Activated naive CD4-positive, alpha-beta T cell treated with anti-CD3 and anti-CD28 coated beads, Interleukin-2, amount 10 ng/mL, durations not matched to agents 7 days and 5 days (primary cell): ENCODE measurements around the gene ADAM19.
A peak's percentile ranks its signal among the peaks of the same experiment; 100 is the strongest.
"Not testable (repeated sequence)": the region's sequence is repeated elsewhere in the genome, so short reads cannot be mapped to it uniquely, and the experiment has no call there.

Experiments
- CTCF ChIA-PET: fragments of 350-600 bp; sonication (Branson Sonifier 250); formaldehyde crosslinking; loops from one replicate; lab custom pipeline; 2021; ENCODE audit warnings: antibody characterized with exemption; lab: Charles Lee
- DNase-seq: peaks from one replicate; pipeline ENCODE4 v3.0.0-alpha.2; 2020
- H3K27ac Mint-ChIP-seq: one replicate; pipeline ENCODE4 v1.8.0; 2021; ENCODE audit warnings: mild to moderate bottlenecking, moderate library complexity, mixed read lengths
- H3K27me3 Mint-ChIP-seq: one replicate; pipeline ENCODE4 v1.8.0; 2021; ENCODE audit warnings: mild to moderate bottlenecking, mixed read lengths
- H3K36me3 Mint-ChIP-seq: one replicate; pipeline ENCODE4 v1.8.0; 2021; ENCODE audit warnings: mixed read lengths
- H3K4me1 Mint-ChIP-seq: one replicate; pipeline ENCODE4 v1.8.0; 2021; ENCODE audit warnings: mixed read lengths
- H3K4me3 Mint-ChIP-seq: one replicate; pipeline ENCODE4 v1.8.0; 2021; ENCODE audit warnings: mild to moderate bottlenecking, moderate library complexity, mixed read lengths
- H3K9me3 Mint-ChIP-seq: one replicate; pipeline ENCODE4 v1.8.0; 2021; ENCODE audit warnings: mixed read lengths

The ADAM19 gene

GRCh38 chr5:157482702-157483101 lies 92.9 kb downstream of the ADAM19 start:
- H3K27me3 Mint-ChIP-seq, H3K4me3 Mint-ChIP-seq, DNase-seq, H3K9me3 Mint-ChIP-seq, CTCF ChIA-PET: not testable (repeated sequence)
- H3K27ac Mint-ChIP-seq = peak overlapping the region; percentile 71
- H3K36me3 Mint-ChIP-seq = peaks cover 85% of the 10 kb centered on the region
- H3K4me1 Mint-ChIP-seq = peaks cover 85% of the 10 kb centered on the region

DNA sequence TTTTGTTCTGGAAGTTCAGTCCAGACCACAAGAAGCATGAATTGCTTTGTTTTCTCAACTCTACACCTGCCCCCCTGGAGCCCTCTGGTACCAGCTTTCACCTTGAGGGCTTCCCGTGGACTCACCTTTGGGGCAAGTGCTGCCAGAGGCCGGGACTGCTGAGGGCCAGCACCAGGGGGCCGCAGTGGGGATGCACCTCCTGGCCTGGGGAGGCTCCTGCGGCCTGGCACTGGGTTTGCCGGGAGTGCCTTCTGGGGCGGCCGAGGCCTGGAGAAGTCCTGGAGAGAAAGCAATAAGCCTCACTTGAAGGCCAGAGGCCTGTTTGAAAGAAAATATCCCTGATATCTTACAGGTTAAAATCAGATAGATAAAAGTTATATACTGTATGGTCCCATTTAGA lies 93.9 kb downstream of the ADAM19 start:
- CTCF ChIA-PET = interaction anchor here (1.4 to 1.7 kb wide), 3 partner anchors 10 to 237 kb away, joined by 4 to 9 read pairs (median 7); no protein-coding TSS in a partner anchor
- no peak for DNase-seq
- no peaks in the 10 kb centered on the region for H3K27me3 Mint-ChIP-seq
- H3K4me1 Mint-ChIP-seq = peaks cover 85% of the 10 kb centered on the region
- H3K36me3 Mint-ChIP-seq = peaks cover 85% of the 10 kb centered on the region
- H3K27ac Mint-ChIP-seq = peak overlapping the region; percentile 95
- H3K4me3 Mint-ChIP-seq = no peak overlapping the region
- H3K9me3 Mint-ChIP-seq = peaks cover 3% of the 10 kb centered on the region

DNA sequence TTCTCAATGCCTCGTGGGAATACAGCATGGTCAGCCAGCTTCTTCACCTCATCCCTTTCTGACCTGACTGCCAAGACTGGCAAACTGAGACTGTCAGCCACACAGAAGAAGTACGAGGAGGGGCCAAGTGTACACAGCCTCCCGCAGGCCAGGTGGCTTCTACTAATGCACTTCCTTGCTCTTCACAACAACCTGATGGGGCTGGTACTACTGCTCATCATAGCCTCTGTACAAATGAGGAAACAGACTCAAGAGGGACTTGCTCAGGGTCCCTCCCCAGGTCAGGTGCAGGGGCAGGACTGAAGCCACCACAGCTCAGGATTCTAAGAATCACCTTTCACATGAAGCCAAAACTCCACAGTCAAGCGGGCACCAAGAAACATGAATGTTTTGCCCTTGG lies 94.3 kb downstream of the ADAM19 start:
- peaks cover 83% of the 10 kb centered on the region for H3K36me3 Mint-ChIP-seq
- peaks cover 82% of the 10 kb centered on the region for H3K4me1 Mint-ChIP-seq
- peak overlapping the region; percentile 95 for H3K27ac Mint-ChIP-seq
- CTCF ChIA-PET = interaction anchor here (1.3 to 2.4 kb wide), 5 partner anchors 9 to 262 kb away, joined by 4 to 9 read pairs (median 7); partner anchors contain the start of gene LSM11
- peak; percentile 54 for DNase-seq
- H3K27me3 Mint-ChIP-seq = no peaks in the 10 kb centered on the region
- peak overlapping the region; percentile 31 for H3K4me3 Mint-ChIP-seq
- H3K9me3 Mint-ChIP-seq = peaks cover 3% of the 10 kb centered on the region

DNA sequence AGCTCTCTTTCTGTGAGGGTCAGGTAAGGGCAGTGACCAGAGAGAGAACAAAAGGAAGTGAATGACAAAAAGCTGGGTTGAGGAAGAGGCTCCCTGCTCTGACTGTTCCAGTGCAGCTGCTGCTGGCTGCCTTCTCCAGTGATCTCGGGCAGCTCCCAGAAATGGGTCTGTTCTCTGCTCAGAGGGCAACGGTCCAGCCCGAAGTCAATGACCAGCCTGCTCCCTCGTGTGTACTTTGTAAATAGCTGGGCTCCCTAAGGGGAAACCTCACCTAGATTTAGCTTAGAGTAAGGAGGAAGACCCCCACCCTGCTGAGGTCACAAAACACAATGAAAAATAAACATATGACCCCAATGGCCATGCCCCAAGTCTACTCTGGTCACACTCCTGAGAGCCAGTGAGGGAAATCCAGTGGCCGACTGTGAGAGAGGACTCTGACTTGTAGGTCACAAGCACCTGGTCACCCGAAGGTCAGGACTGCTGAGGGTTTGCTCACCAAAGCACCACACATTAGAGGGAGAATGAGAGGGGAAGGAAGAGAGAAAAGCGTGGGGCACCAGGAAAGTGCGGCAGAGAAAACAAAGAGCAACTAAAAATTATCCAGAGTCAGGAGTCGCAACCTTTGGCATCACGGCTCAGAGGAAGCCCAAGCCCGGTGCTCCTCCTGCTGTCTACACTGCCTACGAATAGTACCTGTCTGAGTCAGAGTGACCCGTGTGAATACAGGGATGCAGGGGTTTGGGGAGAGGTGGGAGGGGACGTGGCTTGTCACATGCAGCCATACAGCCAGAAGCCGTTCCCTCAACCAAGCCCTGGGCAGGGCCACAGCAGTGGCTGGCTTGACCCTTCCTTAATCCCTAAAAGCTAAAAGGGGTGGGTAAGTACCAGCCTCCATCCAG lies 95.7 kb downstream of the ADAM19 start:
- DNase-seq = no peak
- Mint-ChIP-seq H3K9me3 (peaks cover 3% of the 10 kb centered on the region), H3K27me3 (no peaks in the 10 kb centered on the region), H3K27ac (peak overlapping the region; percentile 95), H3K4me1 (peaks cover 72% of the 10 kb centered on the region), H3K36me3 (peaks cover 79% of the 10 kb centered on the region), H3K4me3 (no peak overlapping the region)
- CTCF ChIA-PET = interaction anchor here (0.6 to 2.4 kb wide), 10 partner anchors 8 to 263 kb away, joined by 3 to 9 read pairs (median 4); partner anchors contain the start of gene LSM11

- Mint-ChIP-seq H3K36me3 (peaks cover 78% of the 10 kb centered on the region), H3K4me1 (peaks cover 68% of the 10 kb centered on the region), H3K4me3 (no peak overlapping the region), H3K27ac (peak overlapping the region; percentile 95), H3K27me3 (no peaks in the 10 kb centered on the region), H3K9me3 (peaks cover 3% of the 10 kb centered on the region)
- no peak for DNase-seq
- CTCF ChIA-PET = interaction anchor here (0.6 to 2.4 kb wide), 6 partner anchors 48 to 264 kb away, joined by 3 to 8 read pairs (median 4); partner anchors contain the start of gene LSM11
Measured at GRCh38 chr5:157479166-157479565, 96.4 kb downstream of the ADAM19 start.

DNA sequence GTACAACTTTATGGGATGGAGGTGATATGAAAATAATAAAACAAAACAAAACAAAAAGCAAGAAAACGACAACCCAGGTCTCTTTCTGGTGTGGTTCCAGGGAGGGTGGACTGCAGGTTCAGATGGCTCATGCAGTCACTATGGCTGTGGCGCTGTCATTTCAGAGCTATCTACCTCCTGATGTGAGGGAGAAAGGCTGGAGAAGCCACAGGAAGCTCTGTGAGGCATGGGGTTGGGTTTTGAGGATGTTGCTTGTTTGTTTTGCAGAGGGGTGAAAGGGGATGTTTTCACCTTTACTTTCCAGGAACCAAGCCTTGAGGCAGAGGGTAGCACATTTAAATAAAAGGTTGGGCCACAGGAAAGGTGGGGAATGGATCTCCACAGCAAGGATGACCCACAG lies 96.8 kb downstream of the ADAM19 start:
- CTCF ChIA-PET = interaction anchor here (1.4 kb wide), 1 partner anchor 109 kb away, joined by 3 read pairs; no protein-coding TSS in a partner anchor

DNA sequence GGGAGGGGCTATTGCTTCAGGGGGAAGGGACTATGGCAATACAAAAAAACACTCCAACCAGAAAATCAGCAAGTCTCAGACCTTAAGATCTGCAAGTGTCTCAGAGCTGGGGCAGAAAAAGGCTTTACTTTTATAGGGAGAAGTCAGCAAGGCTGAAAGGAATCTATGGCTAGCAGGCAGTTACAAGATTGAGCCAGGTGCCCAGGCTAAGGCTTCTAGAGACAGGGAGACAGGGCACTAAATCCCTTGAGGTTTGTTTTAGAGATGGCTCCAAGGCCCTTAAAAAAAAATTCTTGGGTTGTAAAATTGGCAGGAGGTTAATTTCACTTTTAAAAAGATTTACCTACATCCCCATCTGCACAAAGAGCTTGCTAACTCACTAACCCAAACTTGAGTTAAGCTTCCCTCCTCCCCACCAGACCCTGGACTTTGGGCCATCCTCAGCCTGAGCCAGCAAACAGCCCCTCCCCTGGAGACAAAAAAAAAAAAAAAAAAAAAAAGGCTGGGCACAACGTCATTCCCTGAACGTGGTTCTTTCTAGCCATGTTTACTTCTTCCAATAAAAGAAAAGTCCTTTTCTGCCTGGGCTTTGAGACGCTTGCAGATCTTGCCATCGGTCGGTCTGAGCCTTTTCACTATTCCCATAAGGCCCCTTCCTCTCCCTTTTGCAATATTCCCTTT lies 97.6 kb downstream of the ADAM19 start:
- Mint-ChIP-seq H3K27me3 (no peaks in the 10 kb centered on the region), H3K9me3 (peaks cover 3% of the 10 kb centered on the region), H3K27ac (peak overlapping the region; percentile 95), H3K36me3 (peaks cover 74% of the 10 kb centered on the region), H3K4me1 (peaks cover 64% of the 10 kb centered on the region), H3K4me3 (no peak overlapping the region)
- DNase-seq = no peak
- CTCF ChIA-PET = interaction anchor here (1.0 to 2.0 kb wide), 5 partner anchors 9 to 240 kb away, joined by 3 to 10 read pairs (median 5); no protein-coding TSS in a partner anchor

More for the DNA sequence above, 96.8 kb downstream of the ADAM19 start:
- no peak overlapping the region for H3K4me3 Mint-ChIP-seq
- H3K27me3 Mint-ChIP-seq = no peaks in the 10 kb centered on the region
- H3K27ac Mint-ChIP-seq = peak overlapping the region; percentile 95
- H3K9me3 Mint-ChIP-seq = peaks cover 3% of the 10 kb centered on the region
- peaks cover 64% of the 10 kb centered on the region for H3K4me1 Mint-ChIP-seq
- H3K36me3 Mint-ChIP-seq = peaks cover 73% of the 10 kb centered on the region
- peak; percentile 45 for DNase-seq

- CTCF ChIA-PET = interaction anchor here (0.6 to 2.0 kb wide), 10 partner anchors 8 to 266 kb away, joined by 3 to 10 read pairs (median 4); partner anchors contain the start of genes LSM11 and NIPAL4
- no peaks in the 10 kb centered on the region for H3K9me3 Mint-ChIP-seq
- H3K27ac Mint-ChIP-seq = peak overlapping the region; percentile 72
- H3K4me1 Mint-ChIP-seq = peaks cover 53% of the 10 kb centered on the region
- DNase-seq = peak; percentile 41
- peaks cover 72% of the 10 kb centered on the region for H3K36me3 Mint-ChIP-seq
- H3K27me3 Mint-ChIP-seq = no peaks in the 10 kb centered on the region
- no peak overlapping the region for H3K4me3 Mint-ChIP-seq
Measured at GRCh38 chr5:157476702-157477408, 98.7 kb downstream of the ADAM19 start.

- Mint-ChIP-seq H3K4me1 (peaks cover 39% of the 10 kb centered on the region), H3K4me3 (no peak overlapping the region), H3K27ac (no peak overlapping the region), H3K27me3 (no peaks in the 10 kb centered on the region), H3K36me3 (peaks cover 61% of the 10 kb centered on the region), H3K9me3 (no peaks in the 10 kb centered on the region)
- CTCF ChIA-PET = interaction anchor here (1.0 to 2.0 kb wide), 3 partner anchors 10 to 43 kb away, joined by 3 to 9 read pairs (median 6); no protein-coding TSS in a partner anchor
- no peak for DNase-seq
Measured at GRCh38 chr5:157475432-157475831, 100.1 kb downstream of the ADAM19 start.

DNA sequence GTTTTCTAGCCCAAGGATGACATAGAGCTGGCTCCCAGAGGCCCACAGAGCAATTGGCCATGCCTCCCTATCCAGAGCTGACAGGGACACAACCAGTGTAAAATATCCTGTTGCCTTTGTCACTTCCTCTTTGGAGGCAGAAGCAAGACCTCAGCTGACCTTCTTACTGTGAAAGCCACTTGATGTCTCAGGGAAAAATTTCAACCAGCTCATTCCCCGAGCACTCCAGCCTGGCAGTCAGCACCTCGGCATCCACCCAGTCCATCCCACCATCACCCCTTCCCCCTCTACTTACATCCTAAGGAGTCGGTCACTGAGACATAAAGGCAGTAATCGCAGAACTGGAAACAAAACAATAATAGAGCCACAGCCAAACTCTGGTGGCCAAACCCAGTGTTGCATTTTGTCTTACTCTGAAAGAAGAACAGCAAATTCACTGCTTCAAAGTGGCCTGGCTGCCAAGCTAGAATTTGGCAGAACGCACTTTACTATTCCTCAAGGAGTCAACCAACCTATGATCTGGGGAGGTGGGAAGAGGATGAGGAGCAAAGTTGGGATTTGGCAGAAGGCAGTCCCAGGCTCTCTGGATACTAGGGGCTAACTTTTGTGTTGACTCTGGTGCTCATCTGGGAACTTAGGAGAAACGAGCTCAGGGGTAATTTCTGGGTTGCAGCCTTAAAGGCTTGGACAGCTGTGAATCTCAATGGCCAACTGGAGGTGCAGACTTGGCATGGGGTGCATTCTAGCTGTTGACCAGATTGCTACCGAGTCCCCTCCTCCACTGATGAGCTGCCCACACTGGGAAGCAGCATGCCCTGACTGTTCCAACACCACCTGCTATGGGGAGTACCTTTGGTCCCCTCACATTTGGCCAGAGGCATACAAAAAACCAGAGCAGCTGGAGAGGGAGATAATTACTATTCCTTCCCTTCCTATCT lies 101.9 kb downstream of the ADAM19 start:
- H3K4me1 Mint-ChIP-seq = peaks cover 21% of the 10 kb centered on the region
- no peak overlapping the region for H3K4me3 Mint-ChIP-seq
- H3K9me3 Mint-ChIP-seq = no peaks in the 10 kb centered on the region
- H3K27me3 Mint-ChIP-seq = no peaks in the 10 kb centered on the region
- CTCF ChIA-PET = interaction anchor here (1.0 to 1.9 kb wide), 3 partner anchors 41 to 286 kb away, joined by 3 to 5 read pairs (median 4); partner anchors contain the start of gene LSM11
- DNase-seq = no peak
- H3K36me3 Mint-ChIP-seq = peaks cover 46% of the 10 kb centered on the region
- peak overlapping the region; percentile 42 for H3K27ac Mint-ChIP-seq

- H3K4me3 Mint-ChIP-seq = no peak overlapping the region
- peaks cover 2% of the 10 kb centered on the region for H3K4me1 Mint-ChIP-seq
- no peak for DNase-seq
- no peaks in the 10 kb centered on the region for H3K27me3 Mint-ChIP-seq
- H3K27ac Mint-ChIP-seq = no peak overlapping the region
- H3K9me3 Mint-ChIP-seq = no peaks in the 10 kb centered on the region
- H3K36me3 Mint-ChIP-seq = peaks cover 30% of the 10 kb centered on the region
- CTCF ChIA-PET = interaction anchor here (0.6 to 3.7 kb wide), 20 partner anchors 8 to 322 kb away, joined by 3 to 30 read pairs (median 4); partner anchors contain the start of gene NIPAL4
Measured at GRCh38 chr5:157471709-157472108, 103.9 kb downstream of the ADAM19 start.

DNA sequence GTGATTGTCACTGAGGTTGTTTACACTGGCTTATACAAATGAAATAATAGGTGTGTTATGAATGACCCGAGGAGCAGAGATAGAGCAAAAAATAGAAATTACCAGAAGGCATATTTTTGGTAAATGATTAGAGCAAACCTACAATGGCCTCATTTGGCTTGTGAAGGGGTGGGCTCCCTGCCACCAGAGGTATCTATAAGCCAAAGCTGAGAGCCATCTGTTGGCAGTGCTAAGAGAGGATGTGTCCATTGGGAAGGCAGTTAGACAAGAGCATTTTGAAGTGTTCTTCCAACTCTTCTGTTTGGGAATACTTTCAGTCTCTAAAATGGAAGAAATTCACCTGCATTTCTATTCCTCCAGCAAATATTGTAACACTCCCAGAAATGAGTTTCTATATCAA lies 104.9 kb downstream of the ADAM19 start:
- H3K4me3 Mint-ChIP-seq = no peak overlapping the region
- H3K27me3 Mint-ChIP-seq = no peaks in the 10 kb centered on the region
- H3K36me3 Mint-ChIP-seq = peaks cover 27% of the 10 kb centered on the region
- H3K27ac Mint-ChIP-seq = no peak overlapping the region
- H3K4me1 Mint-ChIP-seq = no peaks in the 10 kb centered on the region
- CTCF ChIA-PET = interaction anchor here (0.7 to 3.7 kb wide), 7 partner anchors 11 to 38 kb away, joined by 3 to 30 read pairs (median 6); partner anchors contain the start of gene NIPAL4
- no peaks in the 10 kb centered on the region for H3K9me3 Mint-ChIP-seq
- no peak for DNase-seq
